Islet precursor cell (in vitro differentiated cells): ENCODE results near the gene EIF5B.

Source experiments
- DNase-seq: peaks from one replicate; pipeline ENCODE4 v3.0.0-alpha.2; 2018

EIF5B gene

DNA sequence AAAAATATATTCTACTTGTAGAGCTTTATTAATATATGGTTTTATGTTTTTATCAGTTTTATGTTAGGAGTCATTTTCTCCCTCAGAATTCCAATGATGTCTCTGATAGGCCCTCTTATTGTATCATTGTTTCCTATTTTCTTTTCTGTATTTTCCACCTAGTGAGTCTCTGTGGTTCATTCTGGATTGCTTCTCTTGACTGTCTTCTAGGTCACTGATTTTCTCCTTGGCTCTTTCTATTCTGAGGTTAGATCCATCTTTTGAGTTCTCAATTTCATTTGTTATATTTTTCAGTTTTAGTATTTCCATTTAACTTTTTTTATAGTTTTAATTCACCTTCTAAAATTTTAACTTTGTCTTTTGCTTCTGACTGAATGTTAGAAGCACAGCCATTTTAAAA lies 37.6 kb downstream of the EIF5B start:
- DNase-seq = no peak

DNA sequence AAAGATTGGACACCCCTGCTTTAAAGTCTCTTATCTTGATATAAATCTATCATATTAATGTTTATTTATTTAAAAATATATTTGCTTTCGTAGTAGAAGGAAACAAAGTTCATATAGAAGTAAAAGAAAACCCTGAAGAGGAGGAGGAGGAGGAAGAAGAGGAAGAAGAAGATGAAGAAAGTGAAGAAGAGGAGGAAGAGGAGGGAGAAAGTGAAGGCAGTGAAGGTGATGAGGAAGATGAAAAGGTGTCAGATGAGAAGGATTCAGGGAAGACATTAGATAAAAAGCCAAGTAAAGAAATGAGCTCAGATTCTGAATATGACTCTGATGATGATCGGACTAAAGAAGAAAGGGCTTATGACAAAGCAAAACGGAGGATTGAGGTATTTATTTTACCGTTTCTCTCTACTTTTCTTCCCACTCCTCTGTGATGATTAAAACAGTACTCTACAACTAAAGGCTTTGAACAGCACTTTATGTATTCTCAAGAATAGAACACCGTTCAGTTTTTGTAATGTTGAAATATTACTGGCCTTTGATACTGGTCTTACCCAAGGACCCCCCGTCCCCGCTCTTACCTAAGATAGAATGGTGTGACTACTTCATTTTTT lies 39.2 kb downstream of the EIF5B start:
- no peak for DNase-seq

DNA sequence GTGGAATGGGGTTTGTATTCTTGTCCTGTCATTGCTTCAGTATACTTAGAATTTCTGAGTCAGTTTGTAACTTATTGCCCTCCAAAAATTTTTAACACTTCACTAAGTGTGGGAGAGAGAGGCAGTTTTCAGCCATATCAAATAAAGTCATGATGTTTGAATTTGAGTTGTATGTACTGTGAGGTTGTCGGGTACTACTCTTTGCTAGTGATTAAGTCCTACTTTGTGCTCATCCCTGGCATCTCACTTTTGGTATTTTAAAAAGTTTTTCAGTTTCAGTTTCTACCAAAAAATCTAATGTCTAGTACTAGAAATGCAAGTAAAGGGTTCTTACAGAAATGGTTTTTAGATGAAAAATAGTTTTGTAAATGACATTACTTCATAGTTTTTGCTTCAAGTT lies 40.7 kb downstream of the EIF5B start:
- DNase-seq = no peak

DNA sequence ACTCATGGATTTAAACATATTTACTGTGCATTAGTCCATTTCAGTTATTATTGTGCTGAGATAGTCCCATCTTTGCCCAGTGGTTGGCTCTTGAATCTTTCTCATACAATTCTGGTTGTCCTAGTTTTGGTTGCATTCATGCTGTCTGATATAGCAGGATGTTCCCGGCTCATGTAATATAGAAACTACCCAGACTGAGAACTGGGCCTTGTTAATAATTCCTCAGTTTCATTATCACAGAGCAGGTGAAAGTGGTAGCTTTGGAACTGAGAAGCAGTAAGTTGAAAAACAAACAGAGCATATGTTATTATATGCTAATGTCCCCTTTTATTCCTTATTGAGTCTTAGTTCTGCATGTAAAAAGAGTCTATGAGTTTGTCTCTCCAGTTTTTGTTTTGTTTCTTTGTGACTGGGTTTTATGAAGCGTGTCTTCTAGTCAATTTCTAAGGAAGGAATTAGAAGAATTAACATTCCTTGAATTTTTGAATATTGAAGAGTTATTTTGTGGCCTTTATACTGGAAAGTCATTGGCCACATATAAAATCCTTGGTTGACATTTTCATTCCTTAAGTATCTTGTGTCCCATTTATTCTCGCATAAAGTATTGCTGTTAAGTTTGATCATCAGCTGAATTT lies 43.3 kb downstream of the EIF5B start:
- no peak for DNase-seq

DNA sequence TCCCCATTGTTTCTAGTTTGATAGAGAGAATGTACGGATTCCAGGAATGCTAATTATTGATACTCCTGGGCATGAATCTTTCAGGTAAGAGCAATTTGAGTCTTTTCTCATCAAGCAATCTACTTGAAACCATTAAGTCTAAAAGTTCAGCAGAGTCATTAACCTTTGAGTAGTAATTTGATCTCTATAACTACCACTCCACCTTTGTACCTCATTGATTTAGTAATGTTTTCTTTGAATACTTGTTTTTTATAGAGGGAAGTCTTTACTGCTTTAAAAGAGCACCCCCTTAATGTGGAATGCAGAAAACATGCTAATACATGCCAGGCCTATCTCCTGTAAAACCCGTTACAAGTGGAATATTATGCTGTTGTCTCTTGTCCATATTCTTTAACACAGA lies 45.0 kb downstream of the EIF5B start:
- no peak for DNase-seq

DNA sequence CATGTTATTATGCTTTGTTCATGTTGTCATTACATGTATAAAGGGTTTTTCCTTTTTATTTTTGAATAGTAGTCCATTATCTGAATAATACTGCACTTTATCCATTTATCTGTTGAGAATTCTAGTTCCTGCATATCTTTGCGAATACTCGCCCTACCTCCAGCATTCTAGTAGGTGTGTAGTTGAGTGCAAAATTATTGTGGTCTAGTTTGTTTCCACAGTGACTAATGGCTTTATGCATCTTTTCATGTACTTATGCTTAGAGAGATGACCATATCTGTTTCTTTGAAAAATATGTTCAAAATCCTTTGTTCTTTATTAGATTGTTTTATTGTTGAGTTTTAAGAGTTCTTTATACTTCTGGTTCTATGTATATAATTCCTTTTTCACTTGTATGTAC lies 48.8 kb downstream of the EIF5B start:
- no peak for DNase-seq

DNA sequence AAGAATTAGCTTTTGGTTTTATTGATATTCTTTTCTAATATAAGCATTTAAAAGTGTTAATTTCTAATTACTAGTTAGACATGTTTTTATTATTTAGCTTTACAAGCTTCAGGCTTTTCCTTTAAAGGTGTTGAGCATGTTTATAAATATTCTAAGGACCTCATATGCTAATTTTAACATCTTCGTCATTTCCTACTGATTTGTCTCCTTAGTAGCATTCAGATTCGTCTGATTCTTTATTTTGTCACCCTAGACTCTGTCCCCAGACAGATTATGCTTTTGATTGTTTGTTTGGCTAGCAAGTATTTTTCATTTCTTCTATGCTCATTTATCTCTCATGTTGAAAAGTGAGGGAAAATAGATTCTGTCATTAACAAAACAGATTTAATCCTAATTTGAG lies 51.7 kb downstream of the EIF5B start:
- no peak for DNase-seq

DNA sequence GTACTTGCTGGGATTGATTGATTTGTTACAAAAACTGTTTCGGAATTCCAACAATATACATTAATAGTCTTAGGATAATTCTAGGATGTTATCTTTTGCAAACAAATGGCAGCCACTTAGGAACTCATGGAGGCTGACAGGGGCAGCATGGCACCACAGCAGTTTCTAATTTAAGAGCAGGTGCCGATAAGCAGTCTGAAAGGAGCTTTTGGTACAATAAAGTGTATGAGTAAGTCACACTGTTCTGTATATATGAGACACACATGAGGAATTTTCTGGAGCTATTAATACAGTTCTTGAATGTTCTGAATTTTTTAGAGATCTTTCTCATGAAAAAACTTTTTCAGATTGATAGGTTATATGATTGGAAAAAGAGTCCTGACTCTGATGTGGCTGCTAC lies 52.2 kb downstream of the EIF5B start:
- DNase-seq = no peak

DNA sequence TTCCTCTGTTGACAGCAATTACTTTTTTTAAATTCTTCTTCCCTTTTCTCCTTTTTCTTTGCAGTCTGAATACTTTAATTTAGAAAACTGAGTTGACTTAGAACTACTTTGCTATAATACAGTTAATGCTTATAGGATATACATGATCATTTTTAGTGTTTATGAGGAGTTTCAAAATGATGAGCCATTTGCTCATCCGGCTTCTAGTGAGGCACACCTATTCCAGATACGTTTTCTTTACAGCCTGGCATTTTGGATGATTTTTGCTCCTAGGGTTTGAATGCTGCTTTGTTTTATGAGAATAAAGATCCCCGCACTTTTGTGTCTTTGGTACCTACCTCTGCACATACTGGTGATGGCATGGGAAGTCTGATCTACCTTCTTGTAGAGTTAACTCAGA lies 52.8 kb downstream of the EIF5B start:
- DNase-seq = no peak

DNA sequence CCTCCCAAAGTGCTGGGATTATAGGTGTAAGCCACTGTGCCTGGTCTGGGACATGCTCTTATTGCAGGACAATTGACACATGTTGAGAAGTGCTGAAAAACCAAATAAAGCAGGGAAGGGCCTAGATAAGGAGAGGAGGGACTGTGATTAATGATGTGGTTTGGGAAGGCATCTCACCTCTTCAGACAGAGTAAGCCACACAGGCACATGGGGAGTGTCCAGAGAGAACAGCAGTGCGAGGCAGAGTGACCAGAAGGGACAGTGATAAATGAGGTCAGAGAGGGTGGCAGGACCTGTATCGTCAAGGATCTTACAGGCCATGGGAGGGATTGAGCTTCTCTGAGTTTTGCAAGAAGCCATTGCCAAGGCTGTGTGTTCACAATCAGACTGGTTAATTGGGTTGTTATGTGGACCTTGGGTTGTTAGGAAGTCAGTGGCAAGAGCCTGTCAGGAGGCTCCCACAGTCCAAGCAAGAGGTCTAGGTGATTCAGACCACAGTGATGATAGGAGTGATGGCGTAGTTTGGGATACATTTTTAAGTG lies 58.5 kb downstream of the EIF5B start:
- DNase-seq = no peak

DNA sequence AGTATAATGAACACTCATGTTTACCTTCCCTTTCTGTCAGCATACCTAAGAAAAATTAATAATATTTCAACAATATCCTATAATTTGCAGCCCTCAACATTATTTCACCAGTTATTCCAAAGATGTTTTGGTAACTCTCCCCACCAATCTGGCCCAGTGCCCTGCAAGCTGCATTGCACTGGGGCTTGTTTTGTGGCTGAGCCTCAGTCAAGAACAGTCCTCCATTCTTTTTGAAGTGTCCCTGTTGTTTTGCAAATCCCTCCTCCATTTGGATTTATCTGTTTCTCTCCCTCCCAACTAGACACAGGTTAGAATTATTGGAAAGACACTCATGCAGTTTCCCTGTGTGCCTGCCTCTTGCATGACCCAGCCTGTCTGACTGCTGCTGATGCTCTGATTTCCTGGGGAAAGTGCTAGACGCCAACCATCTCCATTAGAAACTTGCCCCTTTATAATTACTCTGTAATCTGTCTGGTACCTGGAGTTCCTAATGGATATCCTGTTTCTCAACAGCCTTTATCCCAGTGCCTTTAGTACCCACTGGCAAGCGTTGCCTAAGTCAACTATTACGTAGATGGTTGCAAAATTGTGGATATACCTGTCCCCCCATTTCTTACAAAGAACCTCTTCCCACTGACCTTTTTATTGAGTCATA lies 60.2 kb downstream of the EIF5B start:
- no peak for DNase-seq

DNA sequence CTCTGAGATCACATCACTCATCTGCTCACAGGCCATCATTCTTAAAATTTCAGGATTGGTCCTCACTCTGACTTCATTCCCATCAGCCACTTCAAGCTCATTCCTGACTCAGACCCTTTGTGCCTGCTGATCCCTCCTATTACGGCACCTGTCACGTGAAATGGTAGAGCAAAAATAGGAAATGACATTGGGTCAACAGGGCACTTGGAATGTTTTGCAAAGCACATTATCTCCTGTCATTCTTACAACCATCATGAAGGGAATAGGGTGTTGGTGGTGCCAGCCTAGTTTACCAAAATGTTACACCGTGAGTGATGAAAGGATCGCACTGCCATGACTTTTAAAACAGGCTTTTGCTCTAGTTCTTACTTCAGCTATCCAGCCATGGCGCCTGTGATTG lies 61.1 kb downstream of the EIF5B start:
- no peak for DNase-seq

DNA sequence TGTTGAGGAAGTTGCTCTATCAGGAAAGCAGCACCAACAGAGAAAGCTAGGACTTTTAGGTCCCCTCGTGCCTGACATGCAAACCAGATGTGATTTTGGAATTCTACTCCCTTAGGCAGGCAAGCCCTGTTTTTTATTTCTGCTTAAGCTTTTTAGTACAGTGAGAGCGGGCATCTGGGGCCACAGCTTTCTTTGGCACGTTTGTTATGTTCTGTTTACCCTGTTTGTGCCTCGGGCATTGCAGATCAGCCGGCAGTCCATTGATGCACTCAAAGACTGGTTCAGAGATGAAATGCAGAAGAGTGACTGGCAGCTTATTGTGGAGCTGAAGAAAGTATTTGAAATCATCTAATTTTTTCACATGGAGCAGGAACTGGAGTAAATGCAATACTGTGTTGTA lies 61.9 kb downstream of the EIF5B start:
- DNase-seq = no peak

DNA sequence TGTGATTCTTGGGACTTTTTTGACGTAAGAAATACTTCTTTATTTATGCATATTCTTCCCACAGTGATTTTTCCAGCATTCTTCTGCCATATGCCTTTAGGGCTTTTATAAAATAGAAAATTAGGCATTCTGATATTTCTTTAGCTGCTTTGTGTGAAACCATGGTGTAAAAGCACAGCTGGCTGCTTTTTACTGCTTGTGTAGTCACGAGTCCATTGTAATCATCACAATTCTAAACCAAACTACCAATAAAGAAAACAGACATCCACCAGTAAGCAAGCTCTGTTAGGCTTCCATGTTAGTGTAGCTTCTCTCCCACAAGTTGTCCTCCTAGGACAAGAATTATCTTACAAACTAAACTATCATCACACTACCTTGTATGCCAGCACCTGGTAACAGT lies 62.6 kb downstream of the EIF5B start:
- no peak for DNase-seq

DNA sequence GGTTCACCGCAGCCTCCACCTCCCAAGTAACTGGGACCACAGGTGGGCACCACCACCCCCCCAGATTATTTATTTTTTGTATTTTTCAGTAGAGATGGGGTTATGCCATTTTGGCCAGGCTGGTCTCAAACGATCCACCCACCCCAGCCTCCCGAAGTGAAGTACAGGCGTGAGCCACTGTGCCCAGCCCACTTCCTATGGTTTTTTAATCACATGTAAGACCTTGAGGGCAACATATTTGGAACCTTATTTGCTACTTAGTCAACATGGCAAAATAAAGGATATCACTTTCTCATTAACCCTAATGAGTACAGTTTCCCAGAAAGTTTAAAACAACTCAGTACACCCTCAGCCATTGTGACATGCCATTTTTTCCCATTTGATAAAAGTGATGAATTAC lies 64.7 kb downstream of the EIF5B start:
- no peak for DNase-seq

DNA sequence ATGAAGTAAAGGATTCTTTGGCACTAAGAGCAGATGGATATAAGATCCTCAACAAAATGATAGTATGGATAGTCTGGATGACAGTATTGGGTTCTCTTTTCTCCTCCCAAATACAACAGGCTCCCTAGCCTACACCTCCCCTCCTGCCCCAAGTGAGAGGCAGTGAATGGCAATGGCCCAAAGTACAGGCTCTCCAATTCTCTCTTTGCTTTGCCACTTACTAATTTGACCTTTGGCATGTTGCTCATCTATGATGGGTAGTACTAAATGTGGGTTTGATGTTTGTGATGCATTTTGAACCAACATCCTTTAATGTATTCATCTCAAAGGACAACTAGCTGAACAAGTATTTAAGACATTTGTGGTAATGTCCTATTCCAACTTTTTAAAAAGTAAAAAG lies 65.9 kb downstream of the EIF5B start:
- DNase-seq = no peak

DNA sequence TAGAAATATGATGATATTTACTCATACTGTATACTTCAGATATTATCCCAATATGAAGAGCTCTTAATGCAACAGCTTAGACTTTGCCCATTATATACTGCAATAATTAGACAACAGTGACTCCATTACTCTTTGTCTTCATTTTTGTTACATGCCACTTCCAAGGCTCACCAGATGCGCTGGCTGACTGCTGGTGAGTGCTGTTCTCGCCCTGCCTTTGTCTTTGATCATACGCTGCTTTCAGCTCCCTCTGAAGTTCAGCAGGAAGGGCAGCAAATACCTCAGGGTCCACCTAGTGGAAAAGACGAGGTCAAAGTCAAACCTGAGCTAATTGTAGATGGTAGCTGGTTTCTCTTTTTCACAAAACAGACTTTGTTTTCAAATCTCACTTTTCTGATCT lies 66.3 kb downstream of the EIF5B start:
- DNase-seq = peak; percentile 77

DNA sequence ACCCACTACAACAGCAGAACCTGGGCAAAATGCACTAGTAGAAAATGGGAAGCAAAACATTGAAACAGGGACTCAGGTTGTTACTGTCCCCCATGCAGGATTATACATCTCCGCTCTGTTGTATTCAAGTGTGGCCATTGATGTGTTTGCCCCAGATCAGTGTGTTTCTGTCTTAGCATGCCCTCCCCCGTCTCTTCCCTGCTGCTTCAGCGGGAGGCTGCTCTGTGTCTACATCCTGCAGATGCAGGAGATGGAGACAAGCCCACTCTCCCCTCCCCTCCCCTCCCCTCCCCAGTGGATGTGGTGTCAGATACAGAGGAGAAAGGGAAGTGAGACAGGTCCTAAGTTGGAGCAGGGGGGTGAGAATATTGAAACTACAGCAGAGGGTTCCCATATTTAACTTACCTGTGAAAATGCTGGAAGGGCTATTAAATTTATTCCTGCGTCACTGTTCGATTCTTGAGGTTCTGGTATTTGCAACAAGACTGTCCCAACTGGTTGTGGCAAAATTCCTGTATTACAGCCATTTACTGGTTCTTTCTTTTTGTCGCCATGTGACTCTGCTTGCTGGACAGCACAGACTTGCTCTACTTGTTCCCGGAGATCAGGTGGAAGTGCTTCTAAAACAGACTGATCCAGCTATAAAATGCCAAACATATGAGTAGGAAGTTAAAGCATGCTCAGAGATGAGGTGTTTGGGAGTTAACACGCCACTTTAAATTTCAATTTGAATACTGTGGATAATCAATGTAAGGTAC lies 67.0 kb downstream of the EIF5B start:
- peak; percentile 75 for DNase-seq

DNA sequence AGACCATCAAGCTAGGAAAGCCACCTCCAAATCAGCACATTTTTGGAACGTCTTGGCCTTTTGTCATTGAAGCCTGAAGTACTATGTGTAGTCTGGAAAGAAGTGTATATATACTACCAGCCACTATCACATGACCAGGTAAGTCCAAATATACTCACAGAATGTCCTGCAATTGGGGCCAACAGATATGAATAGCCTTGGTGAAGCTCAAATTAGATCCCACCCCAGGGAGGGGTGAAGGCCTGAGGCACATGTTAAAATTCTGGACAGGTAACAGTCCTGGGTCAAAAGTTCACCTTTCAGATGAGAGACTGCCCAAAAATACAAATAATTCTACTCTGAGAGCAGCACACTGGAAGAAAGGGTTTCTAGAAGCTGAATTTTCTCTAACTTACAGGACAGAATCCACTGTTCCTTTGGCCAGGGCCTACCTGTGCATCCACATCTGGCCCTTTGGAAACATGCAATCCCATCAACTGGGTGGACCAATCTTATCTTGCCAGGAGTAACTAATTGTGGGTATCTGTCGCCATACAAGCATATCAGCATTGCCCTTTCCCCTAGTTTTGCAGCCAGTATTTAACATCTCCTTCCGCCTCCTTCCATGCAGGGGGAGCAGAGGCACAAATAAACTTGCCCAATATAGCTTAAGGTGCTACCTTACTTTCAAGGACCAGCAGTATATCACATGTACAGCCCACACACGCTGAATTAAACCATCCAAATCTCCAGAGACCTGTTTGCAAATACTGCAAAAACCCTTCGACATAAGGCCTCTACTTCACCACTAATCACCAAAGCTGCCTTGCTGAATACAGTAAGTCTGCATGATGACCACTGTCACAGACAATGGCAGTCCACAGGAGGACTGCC lies 67.8 kb downstream of the EIF5B start:
- no peak for DNase-seq

DNA sequence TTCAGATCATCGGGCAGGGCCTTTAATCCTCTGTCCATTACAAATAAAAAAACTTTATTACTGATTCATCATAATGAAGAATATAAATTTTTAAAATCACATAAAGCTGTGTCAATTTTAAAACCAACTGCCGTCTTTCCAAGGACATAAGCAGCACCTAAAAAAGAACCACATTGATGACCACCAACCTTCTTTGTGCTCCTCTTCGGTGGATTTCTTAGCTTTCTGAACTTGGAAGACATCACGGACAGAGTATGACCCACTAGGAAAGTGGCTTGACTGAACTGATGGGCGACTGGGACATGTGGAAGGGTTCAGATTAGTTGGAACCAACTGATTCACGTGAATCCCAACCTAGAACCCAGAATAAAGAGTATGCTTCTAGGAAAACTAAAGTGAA lies 68.9 kb downstream of the EIF5B start:
- no peak for DNase-seq

DNA sequence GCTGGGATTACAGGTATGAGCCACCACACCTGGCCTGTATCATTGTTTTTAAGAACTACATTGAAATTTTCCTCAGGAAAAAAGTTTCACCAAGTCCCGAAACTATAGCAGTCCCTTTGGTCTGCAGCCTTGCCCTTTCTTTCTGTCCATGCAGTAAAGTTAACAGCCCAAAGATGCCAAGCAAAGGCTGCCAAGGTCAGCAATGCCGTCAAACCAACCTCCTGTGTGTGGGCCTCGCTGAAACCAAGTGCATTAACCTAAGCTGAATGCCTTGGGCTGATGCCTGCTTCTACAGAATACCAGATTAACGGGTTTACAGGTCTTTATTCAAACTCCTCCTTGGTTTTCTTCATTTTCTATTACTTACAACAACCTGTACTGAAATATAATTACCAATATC lies 73.1 kb downstream of the EIF5B start:
- DNase-seq = no peak

DNA sequence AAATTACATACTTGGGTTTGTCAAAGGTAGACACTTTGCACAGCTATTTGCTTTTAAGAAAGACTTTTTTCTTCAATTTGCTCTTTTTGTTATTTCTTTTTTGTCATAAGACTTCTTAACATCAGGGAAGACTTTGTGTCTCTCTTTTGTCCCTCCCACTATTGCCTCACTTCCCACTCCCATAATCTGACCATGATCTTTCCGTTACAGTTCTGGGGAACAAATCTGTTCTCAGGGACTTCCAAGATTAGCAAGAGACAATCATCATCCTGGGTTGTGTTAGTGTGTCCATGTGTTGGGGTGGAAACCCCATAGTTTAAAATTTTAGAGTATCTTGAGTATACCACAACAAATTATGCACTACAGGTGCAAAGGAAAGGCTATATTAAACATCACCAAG lies 77.4 kb downstream of the EIF5B start:
- DNase-seq = no peak

DNA sequence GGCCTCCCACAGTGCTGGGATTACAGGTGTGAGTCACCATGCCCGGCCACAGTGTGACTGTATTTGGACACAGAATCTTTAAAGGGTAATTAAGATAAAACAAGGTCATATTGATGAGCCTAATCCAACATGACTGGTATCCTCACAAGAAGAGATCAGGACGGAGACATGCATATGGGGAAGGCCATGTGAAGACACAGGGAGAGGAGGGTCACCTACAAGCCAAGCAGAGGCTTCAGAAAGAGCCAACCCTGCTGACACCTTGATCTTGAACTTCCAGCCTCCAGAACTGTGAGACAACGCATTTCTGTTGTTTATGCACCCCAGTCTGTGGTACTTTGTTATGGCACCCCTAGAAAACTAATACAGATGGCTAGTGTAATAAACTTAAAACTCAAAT lies 80.2 kb downstream of the EIF5B start:
- DNase-seq = no peak
